Endothelial cell of umbilical vein (primary cell): ENCODE results near the gene ENG. TPM values are rescaled to one million over a fixed set of nuclear protein-coding genes. Genes with fewer than 3 reads are reported as not detected.

Source experiments
- BruUV-seq: library from RNA; stranded (reverse); fragments of 400-500 nt; replicated peaks from 2 replicates; lab custom pipeline; 2021; lab: Mats Ljungman, UMichigan
- CTCF ChIA-PET: fragments of 300-600, 350-600 bp; sonication (Branson Sonifier 250); formaldehyde crosslinking; loops from one replicate; lab custom pipeline; 2021; ENCODE audit warnings: antibody characterized with exemption, inconsistent platforms; lab: Charles Lee
- POLR2A ChIA-PET: fragments of 300-600, 350-600 bp; sonication (Branson Sonifier 250); formaldehyde crosslinking; loops from one replicate; lab custom pipeline; 2021; ENCODE audit warnings: antibody characterized with exemption, inconsistent platforms; lab: Charles Lee
- DNase-seq: peaks from one replicate; pipeline ENCODE4 v3.0.0-alpha.2; 2011; ENCODE audit warnings: low read depth, low spot score
- FAIRE-seq: peaks from 2 replicates; lab custom pipeline; 2011; peaks lifted over from hg19 to GRCh38; lab: Jason Lieb, UNC
- H2AFZ ChIP-seq: 2 replicates; pipeline ENCODE4 v1.6.0; 2012; ENCODE audit warnings: low read depth, low read length, control low read depth, inconsistent platforms
- H3K27ac ChIP-seq: 2 replicates; pipeline ENCODE4 v1.5.1; 2011; ENCODE audit warnings: low read depth, mild to moderate bottlenecking, control low read depth, low read length, moderate library complexity; ENCODE audit not compliant: insufficient read depth
- H3K27me3 ChIP-seq, 2 experiments: 2 replicates each; pipeline versions ENCODE4 v1.6.0 to v1.6.1; 2011; ENCODE audit warnings: low read length in 2 of 2, mixed read lengths in 1 of 2; ENCODE audit not compliant: control insufficient read depth in 2 of 2, insufficient read depth in 2 of 2
- H3K36me3 ChIP-seq, 2 experiments: 2 replicates in 1 of 2; 3 replicates in 1 of 2; pipeline ENCODE4 v1.5.1; 2011; ENCODE audit warnings: low read length in 2 of 2, mild to moderate bottlenecking in 1 of 2, moderate library complexity in 1 of 2; ENCODE audit not compliant: control insufficient read depth in 2 of 2, insufficient read depth in 2 of 2; ENCODE audit errors: extremely low read depth in 1 of 2
- H3K4me1 ChIP-seq: 3 replicates; pipeline ENCODE4 v1.5.1; 2011; ENCODE audit warnings: mild to moderate bottlenecking, low read length; ENCODE audit not compliant: control insufficient read depth, insufficient read depth; ENCODE audit errors: extremely low read depth
- H3K4me2 ChIP-seq: 2 replicates; pipeline ENCODE4 v1.6.1; 2011; ENCODE audit warnings: low read length, control low read depth, mixed read lengths; ENCODE audit not compliant: insufficient read depth
- H3K4me3 ChIP-seq, 3 experiments: fragments of 200-600 bp in 1 of 3; sonication (generic), shearing (Covaris generic) in 1 of 3; replicated peaks in 1 of 3; 2 replicates each; pipeline ENCODE4 v1.5.1; 2011 to 2016; ENCODE audit warnings: control low read depth in 3 of 3, low read length in 3 of 3, mild to moderate bottlenecking in 2 of 3, inconsistent platforms in 1 of 3, low read depth in 1 of 3, moderate library complexity in 1 of 3; ENCODE audit not compliant: insufficient read depth in 1 of 3
- H3K79me2 ChIP-seq: 2 replicates; pipeline ENCODE4 v1.6.0; 2012; ENCODE audit warnings: low read length, inconsistent platforms; ENCODE audit not compliant: control insufficient read depth, insufficient read depth
- H3K9ac ChIP-seq: replicated peaks from 2 replicates; pipeline ENCODE3; 2011; ENCODE audit warnings: low read length, control low read depth; ENCODE audit not compliant: insufficient read depth; ENCODE audit errors: extremely low read depth
- H3K9me1 ChIP-seq: replicated peaks from 3 replicates; pipeline ENCODE4 v1.6.0; 2011; ENCODE audit warnings: mild to moderate bottlenecking, low read length; ENCODE audit not compliant: control insufficient read depth, insufficient read depth; ENCODE audit errors: extremely low read depth
- H3K9me3 ChIP-seq: replicated peaks from 2 replicates; pipeline ENCODE4 v1.5.1; 2012; ENCODE audit warnings: low read length, inconsistent platforms; ENCODE audit not compliant: control insufficient read depth, insufficient read depth
- H4K20me1 ChIP-seq: replicated peaks from 2 replicates; pipeline ENCODE3; 2011; ENCODE audit warnings: mild to moderate bottlenecking, low read length; ENCODE audit not compliant: control insufficient read depth, insufficient read depth; ENCODE audit errors: extremely low read depth
- CTCF ChIP-seq, 2 donors: IDR thresholded peaks; 1 replicate in 1 of 2; 2 replicates in 1 of 2; pipeline ENCODE4 v1.5.1; 2011; ENCODE audit warnings: low read length in 2 of 2, mild to moderate bottlenecking in 2 of 2, moderate library complexity in 2 of 2, control low read depth in 1 of 2, inconsistent platforms in 1 of 2, low read depth in 1 of 2; ENCODE audit not compliant: insufficient read depth in 1 of 2; ENCODE audit errors: extremely low read depth in 1 of 2
- EZH2 ChIP-seq: IDR thresholded peaks from 2 replicates; pipeline ENCODE4 v1.6.1; 2012; ENCODE audit warnings: borderline replicate concordance, low read depth, mild to moderate bottlenecking, moderate library complexity, low read length, inconsistent platforms; ENCODE audit not compliant: severe bottlenecking
- FOS ChIP-seq: IDR thresholded peaks from 2 replicates; pipeline ENCODE4 v1.6.1; 2011; ENCODE audit warnings: mild to moderate bottlenecking, low read length, moderate library complexity, borderline replicate concordance; ENCODE audit not compliant: insufficient read depth
- GATA2 ChIP-seq: IDR thresholded peaks from 2 replicates; pipeline ENCODE4 v1.7.0; 2011; ENCODE audit warnings: low read depth, mild to moderate bottlenecking, moderate library complexity, mixed read lengths, low read length; ENCODE audit not compliant: insufficient read length, insufficient read depth
- JUN ChIP-seq: IDR thresholded peaks from 2 replicates; pipeline ENCODE4 v1.6.1; 2011; ENCODE audit warnings: borderline replicate concordance, low read depth; ENCODE audit not compliant: insufficient read length, insufficient read depth
- MAX ChIP-seq: IDR thresholded peaks from 2 replicates; pipeline ENCODE4 v1.6.1; 2011; ENCODE audit not compliant: insufficient read depth, insufficient read length
- MYC ChIP-seq: IDR thresholded peaks from one replicate; pipeline ENCODE4 v1.6.1; 2011; ENCODE audit warnings: mild to moderate bottlenecking, low read depth, low read length
- POLR2A ChIP-seq: IDR thresholded peaks from 2 replicates; pipeline ENCODE4 v1.6.1; 2012; ENCODE audit warnings: low read depth, mild to moderate bottlenecking, control low read depth, low read length
- POLR2AphosphoS5 ChIP-seq: IDR thresholded peaks from 2 replicates; pipeline ENCODE4 v1.6.1; 2012; ENCODE audit warnings: low read depth, mild to moderate bottlenecking, control low read depth, low read length, moderate library complexity; ENCODE audit not compliant: insufficient read depth
- dilution Hi-C: fragments of 300-500 bp; cut with MboI; formaldehyde crosslinking; loops from one replicate; pipeline ENCODE4 v1.15.0; 2019; ENCODE audit warnings: low sequenced_read_pairs; ENCODE audit not compliant: extremely low pct_ligation_motif_present
- intact Hi-C: fragments of 100-400 bp; cut with micrococcal nuclease; formaldehyde crosslinking; loops from one replicate; pipeline ENCODE4 v1.10.0; 2022
- polyA plus RNA-seq, 4 experiments: library from polyadenylated mRNA; depleted of rRNA in 3 of 4; stranded (reverse) in 3 of 4; unstranded in 1 of 4; fragments of >200 nt; gene quantifications; 2 replicates each; pipeline versions ENCODE4 v1.2.1 to v1.2.3, GENCODE V29; 2011 to 2012; ENCODE audit warnings: missing spikeins in 1 of 4
- total RNA-seq: library from RNA; stranded (reverse); gene quantifications from 2 replicates; pipeline ENCODE4 v1.2.3, GENCODE V29; 2021

The ENG gene
- total and polyA plus RNA-seq, 2 donors (not counting 3 experiments of a cell fraction or from before 2014, with no cell fraction given): 338 to 728 TPM

- H3K36me3 ChIP-seq: peaks cover 0 to 20% of the 10 kb centered on the region in 2 experiments
- intact Hi-C loops: no loop called here
- H3K9ac ChIP-seq: no peak overlapping the region
- H3K4me2 ChIP-seq: no peak overlapping the region
- no peaks in the 10 kb centered on the region for H3K9me3 ChIP-seq
- H3K4me3 ChIP-seq: no peak overlapping the region
- ChIA-PET CTCF (interaction anchor here (1.0 to 1.2 kb wide), 3 partner anchors 8 to 47 kb away, joined by 3 to 6 read pairs (median 3); no protein-coding TSS in a partner anchor), POLR2A (interaction anchor here (1.1 kb wide), 1 partner anchor 42 kb away, joined by 3 read pairs; the partner anchor contains the start of gene ST6GALNAC4)
- no TSS peak for BruUV-seq
- TF ChIP-seq JUN (no peak), GATA2 (no peak), EZH2 (no peak), FOS (no peak), MYC (no peak), CTCF (IDR thresholded peaks at IDR 0.05; ENCODE audit: extremely low read depth in 1 of 2, insufficient read depth in 1 of 2, low read depth in 1 of 2, low read length in 2 of 2) (no peak), POLR2A (no peak), MAX (no peak), POLR2AphosphoS5 (no peak)
- H2AFZ ChIP-seq: no peak overlapping the region
- DNase-seq (no peak), FAIRE-seq (no peak)
- peaks cover 16% of the 10 kb centered on the region for H3K4me1 ChIP-seq
- H3K9me1 ChIP-seq: no peaks in the 10 kb centered on the region
- H3K27me3 ChIP-seq: no peaks in the 10 kb centered on the region
- H3K79me2 ChIP-seq: peaks cover 18% of the 10 kb centered on the region
- H3K27ac ChIP-seq: no peak overlapping the region
- dilution Hi-C loops: no loop called here
- no peaks in the 10 kb centered on the region for H4K20me1 ChIP-seq
Observed at GRCh38 chr9:127874301-127875221, 20.1 kb upstream of the ENG start.
